SK-MEL-5 (cell line): Measurements from ENCODE around the gene CIB4. TPM values are rescaled to one million over a fixed set of nuclear protein-coding genes. Genes with fewer than 3 reads are reported as not detected.

Experiments used
- DNase-seq: peaks from one replicate; pipeline ENCODE4 v3.0.0-alpha.2; 2016; ENCODE audit warnings: low read depth, low spot score
- in situ Hi-C: cut with HindIII; loops from 2 replicates; pipeline ENCODE4 v1.10.0; 2016; ENCODE audit warnings: low sequenced_read_pairs, high pct_unique_total_duplicates, low pct_unique_long_range_greater_than_20kb
- total RNA-seq: library from RNA; depleted of rRNA; stranded (reverse); fragments of >200 nt; shearing (Covaris generic); gene quantifications from 2 replicates; pipeline ENCODE4 v1.2.3, GENCODE V29; 2014

The CIB4 gene
- total RNA-seq, 1 experiment from 2014 or later = not detected

DNA sequence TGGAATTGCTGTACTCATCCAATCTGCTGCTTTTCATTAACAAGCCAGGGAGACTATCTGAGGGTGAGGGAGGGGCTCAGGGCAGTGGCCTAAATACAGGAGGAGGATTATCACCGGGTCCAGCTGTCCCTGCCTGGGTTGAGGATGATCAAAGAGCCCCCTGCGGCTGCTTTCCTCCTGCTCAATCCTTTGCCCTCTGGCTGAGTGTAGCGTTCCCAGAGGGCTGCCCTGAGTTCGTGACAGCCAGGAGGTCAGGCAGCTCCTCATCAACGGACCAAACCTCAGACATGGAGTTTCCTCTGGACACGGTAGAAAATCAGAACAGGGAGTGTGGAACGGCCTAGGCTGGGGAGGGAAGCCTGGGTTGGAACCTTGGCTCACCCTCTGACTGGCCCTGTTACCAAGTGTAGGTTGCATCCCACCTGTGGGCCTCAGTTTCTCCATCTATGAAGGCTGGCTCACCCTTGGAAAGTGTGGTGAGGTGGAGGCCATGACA is 23.5 kb downstream of the CIB4 start:
- no peak for DNase-seq
- in situ Hi-C loops = no loop called here

DNA sequence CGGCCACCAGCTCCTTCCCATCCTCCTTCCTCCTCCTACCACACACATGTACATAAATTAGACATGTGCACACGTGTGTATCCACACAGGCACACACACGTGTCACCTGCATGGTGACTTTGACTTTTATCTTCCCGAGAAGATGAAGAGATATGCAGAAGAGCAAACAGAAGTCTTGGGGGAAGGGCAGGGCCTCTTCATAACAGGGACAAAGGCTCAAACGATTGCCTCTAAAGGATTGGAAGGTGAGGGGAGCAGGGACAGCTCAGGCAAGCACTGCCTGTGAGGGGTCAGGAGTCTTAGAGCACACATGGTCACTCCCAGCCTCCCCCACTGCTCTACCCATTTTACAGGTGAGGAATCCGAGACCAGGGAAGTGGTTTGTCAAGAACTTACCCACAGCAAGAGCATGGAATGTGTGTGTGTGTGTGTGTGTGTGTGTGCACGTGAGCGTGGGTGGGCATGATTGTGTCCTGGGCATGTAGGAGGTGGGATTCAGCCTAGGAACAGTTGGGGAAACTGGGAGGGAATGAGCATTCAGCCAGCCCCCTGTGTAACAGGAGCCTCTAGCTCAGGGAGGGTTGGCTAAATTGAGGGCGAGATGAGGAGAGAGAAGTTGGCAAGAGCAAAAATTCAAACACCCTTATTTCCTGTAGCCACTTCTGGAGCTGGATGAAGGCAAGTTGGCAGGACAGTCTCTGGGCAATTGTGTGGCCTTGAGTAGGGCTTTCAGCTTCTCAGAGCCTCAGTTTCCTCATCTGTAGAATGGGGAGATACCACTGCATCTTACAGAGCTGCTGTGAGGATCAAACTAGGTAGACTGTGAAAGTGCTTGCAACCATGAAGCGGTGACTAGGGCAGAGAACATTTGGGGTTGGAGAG is 24.2 kb downstream of the CIB4 start:
- in situ Hi-C loops = no loop called here
- DNase-seq = no peak

DNA sequence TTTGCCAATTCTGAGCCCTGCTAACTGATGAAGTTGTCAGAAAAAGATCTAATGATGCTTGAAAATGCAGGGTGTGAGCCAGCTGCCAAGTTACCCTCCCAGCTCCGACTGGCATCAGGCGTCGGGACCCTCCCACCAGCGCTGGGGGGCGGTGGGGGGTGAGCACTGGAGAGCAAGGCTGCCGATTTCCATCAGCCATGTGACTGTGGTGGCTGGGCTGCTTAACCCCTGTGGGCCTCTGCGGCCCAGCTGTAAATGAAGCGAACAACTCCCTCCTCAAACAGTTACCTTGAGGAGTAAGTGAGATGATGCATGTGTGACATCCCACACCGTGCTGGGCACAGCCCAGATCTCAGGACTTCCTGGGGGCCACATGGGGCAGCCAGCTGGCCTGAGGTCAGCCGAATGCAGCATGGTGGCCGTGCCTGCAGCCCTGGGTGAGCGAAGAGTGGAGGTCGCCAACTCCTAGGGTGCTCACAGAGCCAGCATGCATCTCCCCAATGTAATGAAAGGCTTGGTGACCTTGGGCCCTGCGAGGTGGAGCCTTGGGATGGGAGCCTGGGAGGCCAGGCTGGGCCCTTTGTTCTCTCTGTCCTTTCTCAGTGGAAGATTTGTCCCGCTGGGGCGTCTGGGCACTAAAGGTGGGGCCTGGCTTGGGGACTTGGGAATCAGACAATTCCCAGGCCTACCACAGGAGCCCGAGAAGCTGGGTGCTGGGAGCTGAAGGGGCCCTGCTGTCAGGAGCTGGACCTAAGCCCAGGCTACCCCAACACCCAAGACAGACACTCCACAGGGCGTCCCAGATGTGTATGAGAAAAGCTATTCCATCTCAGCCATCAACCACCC is 25.1 kb downstream of the CIB4 start:
- DNase-seq = no peak
- in situ Hi-C loops = no loop called here

DNA sequence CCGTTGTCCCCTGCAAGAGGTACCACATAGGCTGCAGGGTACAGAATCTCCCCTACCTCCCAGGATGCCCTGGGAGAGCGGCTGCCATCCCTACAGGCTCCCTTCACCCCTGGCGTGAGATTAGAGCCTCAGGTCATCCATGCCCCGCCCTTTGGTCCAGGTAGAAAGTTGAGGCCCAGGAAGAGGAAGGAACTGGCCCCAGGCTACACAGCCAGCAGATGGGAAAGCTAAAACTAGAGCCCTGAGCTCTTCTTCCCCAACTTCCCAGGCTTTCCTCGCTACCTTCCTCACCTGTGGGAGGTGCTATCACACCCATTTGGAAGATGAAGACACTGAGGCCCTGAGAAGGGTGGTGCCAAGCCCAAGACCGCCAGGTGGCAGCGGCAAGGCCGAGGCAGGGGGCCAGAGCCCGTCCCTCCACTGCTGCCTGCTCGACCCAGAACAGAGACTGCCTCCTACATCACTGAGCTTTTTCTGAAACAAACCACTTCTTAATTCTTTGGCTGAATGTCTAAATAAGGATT is 25.8 kb downstream of the CIB4 start:
- in situ Hi-C loops = no loop called here
- peak; percentile 50 for DNase-seq

DNA sequence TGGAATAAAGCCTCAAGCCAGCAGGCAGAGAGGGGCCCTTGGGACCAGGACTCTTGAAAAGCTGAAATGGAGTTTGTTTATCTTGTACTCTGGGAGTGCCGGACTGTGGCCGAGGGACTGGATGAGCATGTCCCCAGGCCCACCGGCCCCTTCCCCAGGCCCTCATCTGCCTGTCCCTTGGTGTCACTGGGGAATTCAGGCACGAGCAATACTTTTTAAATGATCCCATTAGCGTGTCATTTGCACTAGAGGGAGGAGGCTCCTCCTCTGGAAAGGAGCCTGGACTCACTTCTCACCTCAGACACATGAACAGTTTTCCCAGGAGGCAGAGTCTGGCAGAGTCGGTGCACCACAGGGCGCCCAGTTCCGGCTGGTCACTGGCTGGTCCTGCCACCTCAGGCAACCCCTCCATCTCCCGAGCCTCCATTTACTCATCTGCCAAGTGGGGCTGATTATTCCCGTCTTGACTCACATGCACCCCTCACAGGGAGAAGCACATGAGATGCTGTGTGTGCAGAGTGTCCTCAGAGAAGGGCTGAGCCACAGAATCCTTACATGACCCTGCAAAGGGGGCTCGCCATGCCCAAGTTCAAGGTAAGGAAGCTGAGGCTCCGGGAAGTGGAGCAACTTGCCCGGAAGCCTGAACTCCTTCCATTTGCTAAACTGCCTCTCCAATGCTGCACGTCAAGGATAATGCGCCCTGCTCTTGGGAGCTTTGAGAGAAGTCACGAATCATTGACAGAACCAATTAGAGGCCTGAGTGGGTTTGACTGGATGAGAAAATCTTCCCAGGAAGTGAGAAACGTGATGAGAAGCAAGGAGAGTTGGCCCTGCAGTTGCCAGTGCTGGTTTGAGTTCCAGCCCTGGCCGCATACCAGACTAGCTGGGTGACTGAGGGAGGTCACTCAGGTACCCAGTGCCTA is 26.7 kb downstream of the CIB4 start:
- no peak for DNase-seq
- in situ Hi-C loops = no loop called here

DNA sequence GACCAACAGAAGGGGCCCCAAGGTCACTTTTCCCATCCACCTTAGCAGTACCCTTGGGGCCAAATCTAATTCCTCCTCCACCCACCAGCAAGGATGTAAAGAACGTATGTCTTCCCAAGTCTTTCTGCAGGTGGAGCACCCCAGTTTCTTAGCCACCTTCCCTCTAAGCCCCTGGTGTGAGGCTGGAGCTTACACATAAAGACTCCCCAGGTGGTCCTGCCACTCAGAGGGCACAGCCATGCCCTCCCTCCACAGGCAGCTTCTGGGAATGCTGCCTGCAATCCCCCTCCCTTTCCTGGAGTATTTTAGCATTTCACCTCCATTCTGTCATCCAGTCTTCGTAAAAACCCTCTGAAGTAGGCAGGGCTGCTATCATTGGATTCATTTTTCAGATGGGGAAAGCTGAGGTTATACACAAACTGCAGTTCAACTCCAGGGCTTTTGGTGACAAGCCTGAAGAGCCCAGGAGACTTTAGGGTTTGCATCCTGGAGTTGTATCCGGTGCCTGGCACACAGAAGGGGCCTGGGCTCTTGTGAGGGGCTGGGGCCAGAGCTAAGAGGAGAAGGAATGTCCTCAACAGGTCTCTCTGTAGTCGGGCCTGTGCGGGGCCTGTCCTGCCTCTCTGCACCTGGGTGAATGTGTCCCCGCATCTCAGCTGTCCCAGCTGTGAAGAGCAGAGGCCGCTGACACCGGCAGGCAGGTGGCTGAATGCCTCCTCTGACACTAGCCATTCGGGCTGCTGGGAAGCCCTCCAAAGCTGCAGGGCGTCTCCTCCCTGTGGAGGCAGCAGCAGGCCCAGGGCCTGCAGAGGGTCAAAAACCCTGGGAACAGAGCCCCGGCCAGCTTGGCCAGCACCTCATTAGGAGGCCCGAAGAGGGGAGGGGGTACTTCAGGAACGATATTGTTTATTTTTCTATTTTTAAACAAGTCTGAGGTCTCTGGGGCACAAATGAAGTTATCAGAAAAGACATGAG is 27.6 kb downstream of the CIB4 start:
- in situ Hi-C loops = no loop called here
- no peak for DNase-seq

DNA sequence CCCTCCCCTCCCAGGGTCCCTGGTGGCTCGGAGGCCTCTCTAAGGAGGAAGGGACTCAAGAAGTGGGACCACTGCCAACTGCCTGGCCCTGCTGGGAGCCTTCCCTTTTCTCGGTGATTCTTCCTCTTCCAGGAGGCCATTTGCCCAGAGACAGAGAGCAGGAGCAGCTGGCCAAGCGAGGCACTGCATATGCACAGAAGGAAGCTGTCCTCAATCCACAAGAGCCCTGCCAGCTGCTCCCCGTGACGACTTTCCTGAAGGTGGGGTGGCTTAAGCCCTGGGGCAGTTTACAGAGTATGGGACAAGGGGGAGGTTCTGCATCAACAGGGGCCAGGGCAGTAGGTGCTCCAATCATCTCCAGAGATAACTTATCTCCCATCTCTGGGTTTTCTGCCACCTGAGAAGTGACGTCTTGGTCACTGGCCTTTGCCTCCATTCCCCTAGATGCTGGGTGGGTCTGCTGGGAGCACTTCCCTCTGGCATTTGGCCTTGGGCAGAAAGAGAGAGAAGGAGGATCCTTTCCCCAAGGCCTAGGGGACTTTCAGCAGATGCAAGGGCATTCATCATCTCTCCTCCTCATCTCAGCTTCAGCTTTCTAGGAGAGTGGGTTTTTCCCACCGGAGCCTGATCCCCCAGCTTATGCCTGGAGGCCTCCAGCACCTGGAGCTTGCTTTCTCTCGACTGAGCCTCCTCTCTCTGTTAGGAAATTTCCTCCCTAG is 28.5 kb downstream of the CIB4 start:
- in situ Hi-C loops = no loop called here
- DNase-seq = no peak

DNA sequence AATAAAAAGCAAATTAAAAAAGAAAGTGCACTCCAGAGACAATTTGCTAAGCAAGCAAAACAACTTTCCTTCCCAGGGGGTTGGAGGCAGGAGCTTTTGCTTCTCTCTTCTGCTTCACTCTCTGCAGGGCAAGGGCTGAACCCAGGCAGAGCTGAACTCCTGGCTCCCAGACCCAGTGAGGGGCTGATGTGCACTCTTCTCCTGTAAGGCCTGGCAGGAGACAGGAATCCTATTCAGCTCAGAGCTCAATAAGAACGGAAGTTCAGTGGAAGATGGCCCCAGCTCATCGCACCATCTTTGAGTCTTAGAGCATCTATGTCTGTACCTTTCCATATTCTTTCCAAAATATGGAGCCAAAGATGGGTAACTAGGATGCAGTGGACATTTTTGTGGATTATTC is 29.1 kb downstream of the CIB4 start:
- in situ Hi-C loops = no loop called here
- DNase-seq = no peak

DNA sequence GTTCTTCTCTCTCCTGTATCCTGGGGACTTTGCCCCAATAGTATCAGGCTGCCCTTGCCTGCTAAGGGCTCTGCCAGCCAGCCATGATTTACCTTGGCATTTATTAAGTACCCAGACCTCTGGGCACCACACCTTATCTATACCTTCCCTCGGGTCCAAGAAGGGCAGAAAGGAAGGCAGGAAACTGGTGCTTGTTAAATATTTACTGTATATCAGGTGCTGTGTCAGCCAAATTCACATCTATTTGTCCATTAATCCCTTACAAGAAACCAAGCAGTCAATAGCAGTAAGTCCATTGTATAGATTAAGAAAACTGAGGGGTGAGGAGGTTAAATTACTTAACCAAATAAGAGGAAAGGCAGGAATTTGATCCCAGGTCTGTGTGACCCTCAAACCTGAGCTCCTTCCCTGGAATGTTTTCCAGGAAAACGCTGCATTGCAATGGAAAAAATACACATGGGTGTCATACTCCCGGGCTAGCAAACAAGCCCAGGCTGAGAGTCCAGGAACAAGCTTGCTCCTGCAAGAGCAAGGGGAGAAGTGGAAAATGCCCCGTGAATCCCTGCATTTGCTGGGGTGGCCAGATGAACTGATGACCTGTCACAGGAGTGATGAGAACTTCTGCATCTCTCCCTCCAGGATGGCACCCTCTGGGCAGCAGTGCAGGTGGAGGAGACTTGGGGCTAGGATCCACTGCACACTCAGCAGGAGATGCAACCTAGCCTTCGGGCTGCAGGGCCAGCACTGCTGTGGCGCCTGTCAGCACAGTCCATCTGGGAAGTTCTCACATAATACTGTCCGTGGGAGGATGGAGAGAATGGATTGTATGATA is 30.4 kb downstream of the CIB4 start:
- DNase-seq = no peak
- in situ Hi-C loops = no loop called here

DNA sequence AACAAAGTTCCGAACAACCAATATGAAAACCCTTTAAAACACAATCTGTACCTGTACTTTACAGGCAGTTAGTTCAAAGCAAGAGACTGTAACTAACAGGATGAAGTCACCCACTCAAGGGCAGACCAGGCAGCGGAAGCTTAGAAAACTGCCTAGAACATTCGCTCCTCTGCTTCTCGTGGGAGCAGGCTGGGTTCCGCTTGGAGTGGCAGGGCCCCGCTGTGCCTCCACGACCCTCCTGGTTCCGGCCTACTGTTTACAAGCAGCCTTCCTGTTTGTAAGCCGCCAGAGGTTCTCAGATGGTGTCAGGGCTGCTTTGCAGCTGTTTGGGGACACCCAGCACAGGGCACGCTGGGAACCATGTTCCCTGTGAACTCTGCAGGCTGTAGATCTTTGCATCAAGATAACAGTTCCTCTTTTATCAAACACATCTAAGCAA is 31.3 kb downstream of the CIB4 start:
- in situ Hi-C loops = no loop called here
- DNase-seq = no peak

DNA sequence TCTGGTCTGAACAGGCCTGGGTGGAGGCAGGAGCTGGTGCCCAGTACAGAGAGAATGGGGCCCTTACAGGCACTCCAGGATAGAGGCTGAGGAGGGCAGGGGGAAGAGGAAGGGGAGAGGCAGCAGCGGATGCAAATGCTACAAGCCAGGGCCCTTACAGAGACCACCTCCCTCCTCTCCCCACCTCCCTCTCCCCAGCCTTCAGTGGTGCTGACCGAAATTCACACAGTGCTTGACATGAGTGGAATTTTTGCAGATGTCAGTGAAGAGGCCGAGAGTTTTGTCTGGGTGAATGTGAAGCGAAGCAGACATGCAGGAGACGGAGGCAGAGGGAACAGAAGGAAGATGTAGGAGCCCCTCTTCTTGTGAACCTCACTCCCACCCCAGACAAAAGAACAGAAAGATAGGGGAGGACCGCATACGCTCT is 31.9 kb downstream of the CIB4 start:
- in situ Hi-C loops = no loop called here
- DNase-seq = no peak

DNA sequence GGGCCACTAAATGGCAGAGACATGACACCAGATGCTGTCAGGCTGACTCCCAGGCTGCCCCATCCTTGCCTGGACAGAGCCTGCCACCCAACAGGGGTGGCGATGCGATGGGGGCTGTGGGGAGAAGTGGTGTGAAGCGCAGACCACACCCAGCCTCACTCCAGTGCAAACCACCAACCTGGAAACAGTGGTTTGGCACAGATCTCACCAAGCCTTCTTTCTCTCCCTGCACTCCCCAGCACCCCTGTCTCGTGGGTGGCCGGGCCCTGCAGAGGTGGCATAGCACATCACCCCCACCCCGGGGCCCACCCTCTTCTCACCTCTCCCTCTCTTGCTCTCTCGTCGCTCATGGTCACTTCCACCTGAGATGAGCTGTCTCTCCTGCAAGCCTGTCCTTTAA is 32.6 kb downstream of the CIB4 start:
- DNase-seq = no peak
- in situ Hi-C loops = no loop called here

DNA sequence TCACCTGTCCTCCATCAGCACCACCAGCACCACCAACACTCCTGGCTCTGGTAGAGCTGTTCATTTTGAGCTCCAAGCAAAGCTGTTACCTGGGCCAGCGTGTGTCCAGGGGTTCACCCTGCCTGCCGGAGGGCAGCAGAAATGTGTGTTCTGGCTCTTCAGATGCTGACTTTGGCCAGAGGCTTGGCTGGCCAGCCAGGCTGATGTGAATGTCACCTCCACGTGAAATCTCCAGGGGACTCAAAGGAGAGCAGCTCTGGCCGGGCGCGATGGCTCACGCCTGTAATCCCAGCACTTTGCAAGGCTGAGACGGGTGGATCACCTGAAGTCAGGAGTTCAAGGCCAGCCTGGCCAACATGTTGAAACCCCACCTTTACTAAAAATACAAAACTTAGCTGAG is 33.5 kb downstream of the CIB4 start:
- in situ Hi-C loops = no loop called here
- DNase-seq = no peak

DNA sequence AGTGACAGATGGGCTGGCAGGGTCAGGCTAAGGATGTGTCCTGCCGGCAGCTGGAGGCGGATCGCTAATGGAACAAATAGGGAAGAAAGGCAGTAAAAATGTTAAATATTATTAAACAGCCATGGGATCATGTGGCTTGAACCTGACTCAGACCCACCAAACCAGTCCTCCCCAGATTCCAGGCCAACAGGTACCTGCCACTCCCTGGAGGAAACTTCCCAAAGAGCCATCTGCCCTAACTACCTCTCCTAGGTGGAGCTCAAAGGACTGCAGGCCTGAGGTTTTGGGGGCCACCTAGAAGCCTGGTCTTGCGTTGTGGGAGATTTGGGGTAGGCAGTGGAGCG is 34.3 kb downstream of the CIB4 start:
- DNase-seq = no peak
- in situ Hi-C loops = no loop called here
